Activated gamma-delta T cell (primary cell): ENCODE measurements around the gene KCTD13.
"Not testable (repeated sequence)": the region's sequence is repeated elsewhere in the genome, so short reads cannot be mapped to it uniquely, and the experiment has no call there.

ENCODE experiments used
- DNase-seq: peaks from one replicate; lab custom pipeline; 2025; lab: John Stamatoyannopoulos, UW

Gene KCTD13

GRCh38 chr16:29943846-29944799 lies 18.1 kb upstream of the KCTD13 start:
- DNase-seq, result no peak

- DNase-seq, result no peak
Measured at GRCh38 chr16:29940656-29941055, 14.6 kb upstream of the KCTD13 start.

- DNase-seq, result not testable (repeated sequence)
Measured at GRCh38 chr16:29931750-29932149, 5.7 kb upstream of the KCTD13 start.

- DNase-seq, result no peak
Measured at GRCh38 chr16:29927070-29927905, 1.3 kb upstream of the KCTD13 start.

- no peak for DNase-seq
Measured at GRCh38 chr16:29926711-29927052, 656 bp upstream of the KCTD13 start.

- no peak for DNase-seq
Measured at GRCh38 chr16:29925105-29925756, 795 bp downstream of the KCTD13 start.

GRCh38 chr16:29922986-29923501 lies 3.0 kb downstream of the KCTD13 start:
- DNase-seq, result no peak

GRCh38 chr16:29922326-29922725 lies 3.7 kb downstream of the KCTD13 start:
- DNase-seq, result no peak

GRCh38 chr16:29921034-29921385 lies 5.0 kb downstream of the KCTD13 start:
- no peak for DNase-seq

- DNase-seq, result no peak
Measured at GRCh38 chr16:29920288-29921033, 5.6 kb downstream of the KCTD13 start.

- DNase-seq, result no peak
Measured at GRCh38 chr16:29916979-29917378, 9.0 kb downstream of the KCTD13 start.

GRCh38 chr16:29915590-29916247 lies 10.3 kb downstream of the KCTD13 start:
- no peak for DNase-seq

GRCh38 chr16:29913514-29913913 lies 12.5 kb downstream of the KCTD13 start:
- DNase-seq, result no peak

GRCh38 chr16:29912087-29912486 lies 13.9 kb downstream of the KCTD13 start:
- no peak for DNase-seq

GRCh38 chr16:29911676-29912010 lies 14.4 kb downstream of the KCTD13 start:
- no peak for DNase-seq

GRCh38 chr16:29910819-29911675 lies 15.0 kb downstream of the KCTD13 start:
- no peak for DNase-seq

- not testable (repeated sequence) for DNase-seq
Measured at GRCh38 chr16:29909851-29910250, 16.2 kb downstream of the KCTD13 start.

GRCh38 chr16:29909391-29909790 lies 16.6 kb downstream of the KCTD13 start:
- DNase-seq, result no peak

- DNase-seq, result no peak
Measured at GRCh38 chr16:29908719-29909220, 17.3 kb downstream of the KCTD13 start.

- no peak for DNase-seq
Measured at GRCh38 chr16:29907973-29908372, 18.1 kb downstream of the KCTD13 start.
